ENCODE measurements around the gene PTF1A. TPM values are rescaled to one million over a fixed set of nuclear protein-coding genes. Genes with fewer than 3 reads are reported as not detected.

The PTF1A gene
- total and polyA plus RNA-seq, 9 of the 15 experiments (the other 6 are each of a cell fraction or from before 2014, with no cell fraction given) = not detected

DNA sequence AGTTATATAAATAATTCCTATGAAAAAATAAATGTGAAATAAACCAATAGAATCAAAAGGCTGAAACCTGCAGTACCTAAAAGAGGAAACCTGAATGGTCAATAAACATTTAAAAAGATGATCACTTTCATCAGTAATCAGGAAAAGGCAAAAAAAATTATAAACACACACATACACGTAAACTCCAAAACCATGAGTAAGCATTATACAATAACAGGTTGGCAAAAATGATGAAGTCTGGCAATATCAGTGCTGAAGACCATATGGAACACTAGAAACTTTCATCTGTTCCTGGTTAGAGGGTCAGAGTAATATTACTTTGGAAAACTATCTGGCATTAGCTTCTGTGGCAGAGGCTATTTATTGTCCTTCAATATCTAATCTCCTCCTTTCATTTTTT lies 38.5 kb downstream of the PTF1A start:
- Histone ChIP-seq H3K27ac (ENCODE audit: extremely low read depth, low read depth, low read length) (no peak overlapping the region), H4K20me1 (replicated peaks; ENCODE audit: control insufficient read depth, insufficient read depth, low read length) (no peaks in the 10 kb centered on the region), H3K9ac (ENCODE audit: insufficient read depth in 1 of 2, low read depth in 2 of 2, low read length in 2 of 2) (no peak overlapping the region), H3K27me3 (ENCODE audit: control insufficient read depth in 2 of 2, insufficient read depth in 2 of 2, low read length in 2 of 2) (no peaks in the 10 kb centered on the region), H3K36me3 (ENCODE audit: control insufficient read depth, insufficient read depth, low read length) (no peaks in the 10 kb centered on the region), H3K79me2 (ENCODE audit: control insufficient read depth, insufficient read depth, low read length) (no peaks in the 10 kb centered on the region), H3K4me2 (ENCODE audit: insufficient read depth, low read length) (no peak overlapping the region), H3K4me3 (no peak overlapping the region), H2AFZ (ENCODE audit: low read depth, low read length) (no peak overlapping the region), H3K4me1 (replicated peaks in 1 of 2; ENCODE audit: control insufficient read depth in 2 of 2, insufficient read depth in 2 of 2, low read length in 2 of 2) (no peaks in the 10 kb centered on the region), H3K9me1 (ENCODE audit: control insufficient read depth, insufficient read depth, low read length) (no peaks in the 10 kb centered on the region), H3K9me3 (replicated peaks; ENCODE audit: control insufficient read depth, insufficient read depth, low read depth, low read length) (no peaks in the 10 kb centered on the region)
- DNase-seq (ENCODE audit: extremely low read depth in 1 of 4, low spot score in 3 of 4) (no peak), ATAC-seq (no peak), FAIRE-seq (no peak)
- TF ChIP-seq MTA2 (IDR thresholded peaks at IDR 0.05; ENCODE audit: low read depth) (no peak), ZNF316 (IDR thresholded peaks at IDR 0.05) (peak; percentile 66), FIP1L1 (IDR thresholded peaks at IDR 0.05; ENCODE audit: low read depth, low read length, poor library complexity, severe bottlenecking) (no peak), C11orf30 (IDR thresholded peaks at IDR 0.05; ENCODE audit: low read depth) (peak; percentile 37; the same call in 1 of the 2 replicates), PTTG1 (tag; IDR thresholded peaks at IDR 0.05; ENCODE audit: low read depth) (no peak), CBFB (CRISPR knock-in tag; IDR thresholded peaks at IDR 0.05) (no peak), COPS2 (conservative IDR thresholded peaks at IDR 0.05) (no peak), ZNF175 (CRISPR knock-in tag; IDR thresholded peaks at IDR 0.05; ENCODE audit: low read depth) (no peak), TFAM (CRISPR knock-in tag; conservative IDR thresholded peaks at IDR 0.05) (no peak), MAFG (tag; conservative IDR thresholded peaks at IDR 0.05) (0 out of 2 replicates have a peak, but pooled peaks have one; percentile 9), RBM39 (optimal IDR thresholded peaks at IDR 0.05; ENCODE audit: low read depth, low read length) (no peak)
- TF ChIP-seq, protein P1, sequence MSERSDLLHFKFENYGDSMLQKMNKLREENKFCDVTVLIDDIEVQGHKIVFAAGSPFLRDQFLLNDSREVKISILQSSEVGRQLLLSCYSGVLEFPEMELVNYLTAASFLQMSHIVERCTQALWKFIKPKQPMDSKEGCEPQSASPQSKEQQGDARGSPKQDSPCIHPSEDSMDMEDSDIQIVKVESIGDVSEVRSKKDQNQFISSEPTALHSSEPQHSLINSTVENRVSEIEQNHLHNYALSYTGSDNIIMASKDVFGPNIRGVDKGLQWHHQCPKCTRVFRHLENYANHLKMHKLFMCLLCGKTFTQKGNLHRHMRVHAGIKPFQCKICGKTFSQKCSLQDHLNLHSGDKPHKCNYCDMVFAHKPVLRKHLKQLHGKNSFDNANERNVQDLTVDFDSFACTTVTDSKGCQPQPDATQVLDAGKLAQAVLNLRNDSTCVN (CRISPR knock-in tag; IDR thresholded peaks at IDR 0.05) = no peak
- TF ChIP-seq, protein P2, sequence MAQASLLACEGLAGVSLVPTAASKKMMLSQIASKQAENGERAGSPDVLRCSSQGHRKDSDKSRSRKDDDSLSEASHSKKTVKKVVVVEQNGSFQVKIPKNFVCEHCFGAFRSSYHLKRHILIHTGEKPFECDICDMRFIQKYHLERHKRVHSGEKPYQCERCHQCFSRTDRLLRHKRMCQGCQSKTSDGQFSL (CRISPR knock-in tag; IDR thresholded peaks at IDR 0.05) = no peak
- TF ChIP-seq, protein P2 (tag; IDR thresholded peaks at IDR 0.05) = no peak
- TF ChIP-seq, protein P3, sequence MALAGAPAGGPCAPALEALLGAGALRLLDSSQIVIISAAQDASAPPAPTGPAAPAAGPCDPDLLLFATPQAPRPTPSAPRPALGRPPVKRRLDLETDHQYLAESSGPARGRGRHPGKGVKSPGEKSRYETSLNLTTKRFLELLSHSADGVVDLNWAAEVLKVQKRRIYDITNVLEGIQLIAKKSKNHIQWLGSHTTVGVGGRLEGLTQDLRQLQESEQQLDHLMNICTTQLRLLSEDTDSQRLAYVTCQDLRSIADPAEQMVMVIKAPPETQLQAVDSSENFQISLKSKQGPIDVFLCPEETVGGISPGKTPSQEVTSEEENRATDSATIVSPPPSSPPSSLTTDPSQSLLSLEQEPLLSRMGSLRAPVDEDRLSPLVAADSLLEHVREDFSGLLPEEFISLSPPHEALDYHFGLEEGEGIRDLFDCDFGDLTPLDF (CRISPR knock-in tag; IDR thresholded peaks at IDR 0.05) = no peak
- TF ChIP-seq, protein P4, sequence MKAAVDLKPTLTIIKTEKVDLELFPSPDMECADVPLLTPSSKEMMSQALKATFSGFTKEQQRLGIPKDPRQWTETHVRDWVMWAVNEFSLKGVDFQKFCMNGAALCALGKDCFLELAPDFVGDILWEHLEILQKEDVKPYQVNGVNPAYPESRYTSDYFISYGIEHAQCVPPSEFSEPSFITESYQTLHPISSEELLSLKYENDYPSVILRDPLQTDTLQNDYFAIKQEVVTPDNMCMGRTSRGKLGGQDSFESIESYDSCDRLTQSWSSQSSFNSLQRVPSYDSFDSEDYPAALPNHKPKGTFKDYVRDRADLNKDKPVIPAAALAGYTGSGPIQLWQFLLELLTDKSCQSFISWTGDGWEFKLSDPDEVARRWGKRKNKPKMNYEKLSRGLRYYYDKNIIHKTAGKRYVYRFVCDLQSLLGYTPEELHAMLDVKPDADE (conservative IDR thresholded peaks at IDR 0.05; ENCODE audit: control insufficient read depth, low read depth, low read length) = no peak
- no TSS peak for BruUV-seq (replicated peaks)
- POLR2A ChIA-PET = no interaction called here
- CTCF ChIA-PET (ENCODE audit: low intra/inter-chr PET ratio) = no interaction called here
- intact Hi-C loops (cut with micrococcal nuclease) (no loop called here), in situ Hi-C loops (cut with MboI) (no loop called here)
- 0% methylated on average over 1 of the region's 1 CpG for WGBS (ENCODE audit: insufficient coverage, low coverage, missing lambda C conversion rate)
